GDM1 (cell line): ENCODE measurements around the gene SDHA.
A peak's percentile ranks its signal among the peaks of the same experiment; 100 is the strongest.

ENCODE experiments used
- DNase-seq: peaks from one replicate; lab custom pipeline; 2025; lab: John Stamatoyannopoulos, UW

The SDHA gene

DNA sequence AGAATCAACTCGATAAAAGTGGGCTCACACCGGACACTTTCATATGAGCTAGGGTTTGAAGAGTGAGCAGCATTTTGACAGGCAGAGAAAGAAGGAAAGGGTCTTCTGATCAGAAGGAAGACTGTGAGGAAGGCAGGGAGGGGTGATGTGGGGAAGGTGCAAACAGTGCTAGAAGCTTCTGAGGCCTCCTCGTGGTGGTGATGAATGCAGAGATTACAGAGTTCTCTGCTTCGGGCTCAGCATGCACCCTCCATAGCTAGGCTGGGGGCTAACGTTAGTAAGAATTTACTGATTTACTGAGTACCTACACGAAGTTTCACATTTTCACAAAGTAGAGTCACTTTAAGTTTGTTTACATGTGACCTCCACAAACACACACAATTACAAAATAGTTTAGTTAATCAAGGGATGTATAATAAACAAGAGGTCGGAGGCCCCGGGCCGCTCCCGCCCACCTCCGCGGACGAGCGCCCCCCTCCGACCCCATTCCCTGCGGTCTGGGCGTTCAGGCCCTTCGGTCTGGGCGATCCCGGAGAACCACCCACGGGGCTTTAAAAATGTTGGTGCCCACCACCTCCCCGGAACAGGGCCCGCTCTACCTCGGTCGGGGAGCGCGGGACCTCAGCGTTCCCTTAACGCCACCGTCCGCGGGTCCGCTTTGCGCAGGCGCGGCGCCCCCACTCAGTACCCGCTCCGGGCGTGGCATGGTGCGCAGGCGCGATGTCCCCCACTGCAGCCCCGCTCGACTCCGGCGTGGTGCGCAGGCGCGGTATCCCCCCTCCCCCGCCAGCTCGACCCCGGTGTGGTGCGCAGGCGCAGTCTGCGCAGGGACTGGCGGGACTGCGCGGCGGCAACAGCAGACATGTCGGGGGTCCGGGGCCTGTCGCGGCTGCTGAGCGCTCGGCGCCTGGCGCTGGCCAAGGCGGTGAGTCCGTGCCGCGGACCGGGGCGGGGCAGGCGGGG lies at the start of gene SDHA, which contains the start of gene CCDC127:
TSS of gene SDHA (plus strand) at position 827 of the 963 bp plus-strand sequence. CDS start at position 863, 36 bp downstream.
TSS of gene CCDC127 (minus strand) at position 660 of the 963 bp plus-strand sequence. CDS start 1,304 bp downstream, outside the sequence.
- peak; percentile 92 for DNase-seq

DNA sequence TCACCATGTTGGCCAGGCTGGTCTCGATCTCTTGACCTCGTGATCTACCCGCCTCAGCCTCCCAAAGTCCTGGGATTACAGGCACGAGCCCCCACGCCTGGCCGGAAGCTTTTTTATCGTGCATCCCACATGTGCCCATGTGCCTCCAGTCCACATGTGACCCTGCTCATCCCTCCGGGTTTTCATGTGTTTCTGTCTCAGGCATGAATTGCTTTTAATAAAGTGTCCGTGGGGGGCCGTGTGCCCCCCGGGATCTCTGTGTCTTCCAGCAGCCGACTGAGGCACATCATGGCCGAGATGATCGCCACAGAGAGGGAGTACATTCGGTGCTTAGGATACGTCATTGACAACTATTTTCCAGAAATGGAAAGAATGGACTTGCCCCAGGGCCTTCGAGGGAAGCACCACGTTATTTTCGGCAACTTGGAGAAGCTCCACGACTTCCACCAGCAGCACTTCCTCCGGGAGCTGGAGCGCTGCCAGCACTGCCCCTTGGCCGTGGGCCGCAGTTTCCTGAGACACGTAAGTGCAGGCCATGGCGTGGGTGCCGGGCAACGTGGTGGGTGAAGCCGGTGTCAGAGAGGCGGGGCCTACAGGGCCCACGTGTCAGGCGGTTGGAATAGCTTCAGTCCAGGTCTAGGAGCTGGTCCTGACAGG lies 48.9 kb upstream of the SDHA start:
- no peak for DNase-seq

GRCh38 chr5:169728-170094 lies 48.4 kb upstream of the SDHA start:
- DNase-seq, result no peak

GRCh38 chr5:170971-171800 lies 46.9 kb upstream of the SDHA start:
- DNase-seq, result no peak

- no peak for DNase-seq
These were observed 46.3 kb upstream of the SDHA start for GRCh38 chr5:171801-172331.

DNA sequence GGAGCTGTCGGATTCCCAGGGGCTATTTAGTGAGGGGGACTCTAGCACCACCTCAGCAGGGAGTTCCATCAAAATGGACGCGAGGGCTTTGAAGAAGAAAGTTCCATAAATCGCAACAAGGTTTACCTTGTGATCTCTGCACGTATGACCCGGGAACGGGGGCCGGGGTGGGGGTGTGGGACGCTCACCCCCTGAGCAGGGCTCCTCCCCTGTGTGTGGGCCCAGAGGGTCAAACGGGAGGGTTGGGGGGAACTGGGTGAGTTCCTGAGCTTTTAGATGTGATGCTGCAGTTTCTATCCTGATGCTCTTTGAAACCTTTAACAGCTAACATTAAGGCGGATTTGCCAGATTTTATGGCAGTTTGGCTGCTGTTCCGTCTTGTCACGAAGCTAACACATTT lies 45.7 kb upstream of the SDHA start:
- DNase-seq, result no peak

- no peak for DNase-seq
These were observed 45.3 kb upstream of the SDHA start for GRCh38 chr5:172841-173251.

DNA sequence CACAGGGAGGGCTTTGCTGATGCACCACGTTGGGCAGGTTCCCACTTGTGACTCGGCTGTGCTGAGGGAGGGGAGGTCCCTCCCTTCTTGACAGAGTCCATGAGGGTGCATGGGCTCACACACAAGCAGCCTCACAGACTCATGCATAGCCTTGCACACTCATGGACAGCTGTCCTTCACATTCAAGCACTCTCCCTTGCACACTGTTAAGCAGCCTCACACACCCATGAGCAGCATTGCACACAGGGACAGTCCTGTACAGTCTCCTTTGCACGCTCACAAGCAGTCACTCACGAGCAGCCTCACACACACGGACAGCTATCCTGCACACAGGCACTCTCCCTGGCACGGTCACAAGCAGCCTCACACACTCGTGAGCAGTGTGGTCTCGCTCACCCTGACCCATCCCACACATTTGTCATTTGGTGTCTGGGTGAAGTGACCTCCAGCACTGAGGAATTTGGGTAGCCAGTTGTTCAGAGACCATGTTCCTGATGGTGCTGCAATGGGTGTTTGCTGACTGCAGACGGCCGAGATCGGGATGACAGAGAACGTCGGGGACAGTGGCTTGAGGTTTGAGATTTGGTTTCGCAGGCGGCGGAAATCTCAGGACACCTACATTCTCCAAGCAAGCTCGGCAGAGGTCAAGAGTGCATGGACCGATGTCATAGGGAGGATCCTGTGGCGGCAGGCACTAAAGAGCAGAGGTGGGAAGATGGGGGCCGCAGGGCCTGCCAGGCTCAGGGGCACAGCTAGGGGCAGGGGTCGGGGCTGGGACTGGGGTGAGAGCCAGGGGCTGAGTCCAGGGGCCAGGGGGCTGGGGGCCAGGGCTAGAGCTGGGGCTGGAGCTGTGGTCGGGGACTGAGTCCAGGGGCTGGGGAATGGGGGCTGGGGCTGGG lies 44.5 kb upstream of the SDHA start:
- DNase-seq, result no peak

GRCh38 chr5:174291-174600 lies 43.9 kb upstream of the SDHA start:
- DNase-seq, result no peak

- DNase-seq, result no peak
These were observed 43.1 kb upstream of the SDHA start for GRCh38 chr5:174876-175465.

DNA sequence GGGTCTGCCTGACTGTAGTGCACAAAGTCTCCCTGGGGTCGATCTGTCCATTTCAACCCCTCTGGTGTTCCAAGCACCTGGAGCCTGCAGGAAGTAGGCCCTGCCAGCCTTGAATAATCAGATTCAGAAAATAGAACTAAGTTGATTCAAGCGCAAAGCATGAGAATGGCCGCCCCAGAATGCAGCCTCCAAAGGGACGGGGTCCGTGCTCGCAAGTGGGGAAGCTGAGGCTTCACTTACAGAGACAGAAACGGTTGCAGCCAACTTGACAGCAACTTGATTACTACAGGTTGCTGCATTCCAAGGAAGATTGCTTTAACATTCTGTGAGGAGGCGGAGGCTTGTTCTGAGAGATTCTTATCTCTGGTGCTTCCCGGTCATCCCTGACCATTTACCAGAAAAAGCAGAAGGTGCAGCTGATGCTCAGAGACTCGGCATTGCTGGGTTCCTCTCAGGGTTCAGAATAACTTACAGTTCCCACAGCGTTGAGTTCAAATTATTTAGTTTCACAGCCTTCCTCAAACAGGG lies 41.8 kb upstream of the SDHA start:
- no peak for DNase-seq

DNA sequence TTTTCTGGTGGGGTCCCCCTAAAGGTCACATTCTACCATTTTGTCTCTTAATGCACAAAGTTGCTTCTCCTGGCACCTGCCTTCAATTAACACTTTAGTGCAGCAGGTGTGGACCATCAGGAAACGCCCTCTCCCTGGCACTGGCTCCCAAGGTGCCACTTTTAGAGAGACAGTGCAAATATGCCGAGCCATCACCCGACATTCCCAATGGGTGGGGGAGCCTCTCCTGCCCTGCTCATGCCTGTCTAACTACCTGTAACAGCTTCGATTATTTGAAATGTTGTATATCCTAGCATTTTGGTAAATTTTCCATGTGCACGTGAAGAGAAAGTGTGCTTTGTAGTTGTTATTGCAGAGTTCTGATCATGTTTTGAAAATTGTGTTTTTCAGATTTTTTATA lies 40.0 kb upstream of the SDHA start:
- DNase-seq, result no peak

DNA sequence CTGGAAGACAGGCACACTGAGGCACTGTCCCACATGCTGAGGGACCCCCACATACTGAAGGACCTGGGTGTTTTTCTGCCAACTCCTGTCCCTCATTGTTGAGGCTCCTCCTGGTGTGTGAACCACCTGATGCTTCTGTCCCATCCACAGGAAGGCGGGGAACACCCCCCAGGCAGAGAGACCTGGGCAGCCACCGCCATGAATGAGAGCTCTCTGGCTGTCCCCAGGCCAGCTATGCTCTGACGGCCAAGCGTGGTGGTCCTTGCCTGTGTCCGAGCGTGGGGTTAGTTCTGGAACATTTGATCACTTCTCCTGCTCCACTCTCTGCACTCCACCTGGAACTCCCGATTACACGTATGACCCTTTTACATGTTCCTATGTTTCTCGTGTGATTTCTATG lies 38.7 kb upstream of the SDHA start:
- DNase-seq, result no peak

DNA sequence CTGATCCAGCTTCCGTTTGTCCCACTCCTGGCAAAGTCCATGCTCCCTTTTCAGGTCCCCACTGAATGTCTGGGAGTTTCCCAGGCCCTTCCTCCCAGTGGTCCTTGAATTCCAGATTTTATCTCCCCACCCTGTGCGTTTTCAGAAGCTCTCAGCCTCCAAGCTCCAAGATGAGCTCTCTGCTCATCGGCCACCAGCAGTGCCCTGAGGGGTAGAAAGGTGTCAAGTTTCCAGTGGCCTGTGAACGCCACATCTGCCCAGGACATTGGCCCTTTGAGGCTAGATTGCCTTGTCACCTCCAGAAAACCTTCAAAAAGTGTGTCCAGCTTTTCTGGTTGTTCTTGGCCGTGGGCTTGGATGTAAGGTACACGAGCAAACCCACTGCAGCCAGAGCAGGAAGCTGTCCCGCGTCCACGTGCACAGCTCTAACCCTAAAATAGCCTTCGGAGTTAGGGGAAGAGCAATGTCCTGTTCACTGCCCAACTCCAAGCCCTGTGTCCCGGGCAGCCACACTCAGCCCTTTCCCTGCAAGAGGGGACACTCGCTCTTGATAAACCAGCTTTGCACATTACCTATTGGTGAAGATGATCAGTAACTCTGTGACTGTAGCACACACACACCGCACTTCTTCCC lies 37.7 kb upstream of the SDHA start:
- DNase-seq, result no peak

GRCh38 chr5:181160-181559 lies 37.0 kb upstream of the SDHA start:
- no peak for DNase-seq

- DNase-seq, result no peak
These were observed 36.6 kb upstream of the SDHA start for GRCh38 chr5:181566-181965.

GRCh38 chr5:182126-182525 lies 36.0 kb upstream of the SDHA start:
- no peak for DNase-seq

- DNase-seq, result no peak
These were observed 33.6 kb upstream of the SDHA start for GRCh38 chr5:184471-184870.

- DNase-seq, result no peak
These were observed 32.7 kb upstream of the SDHA start for GRCh38 chr5:185095-186070.
